Muscle of back (tissue), 11 donors: ENCODE results near the gene PRKAR1B. TPM values are rescaled to one million over a fixed set of nuclear protein-coding genes. Genes with fewer than 3 reads are reported as not detected.

ENCODE experiments used
- DNase-seq, 3 donors: peaks; one replicate each; pipeline versions ENCODE4 v3.0.0 to v3.0.0-alpha.2; 2013
- polyA plus RNA-seq, 10 donors: library from polyadenylated mRNA; unstranded; fragments of 120-200 nt; gene quantifications; one replicate each; pipeline ENCODE4 v1.2.1, GENCODE V29; 2013; ENCODE audit not compliant: insufficient read length in 10 of 10

PRKAR1B gene
- polyA plus RNA-seq, 10 donors: 18.4 to 39.6 (median 27.5) TPM

- no peak for DNase-seq
Measured at GRCh38 chr7:512541-513311, 214.4 kb downstream of the PRKAR1B start.

GRCh38 chr7:512146-512510, 215.0 kb downstream of the PRKAR1B start:
- DNase-seq: no peak

GRCh38 chr7:511476-512145, 215.5 kb downstream of the PRKAR1B start:
- no peak for DNase-seq

- no peak for DNase-seq
Measured at GRCh38 chr7:510782-511281, 216.2 kb downstream of the PRKAR1B start.

- no peak for DNase-seq
Measured at GRCh38 chr7:510131-510481, 217.0 kb downstream of the PRKAR1B start.

GRCh38 chr7:509426-510130, 217.5 kb downstream of the PRKAR1B start:
- peak in 1 of 3 donors; percentile 29 for DNase-seq

GRCh38 chr7:508461-509170, 218.5 kb downstream of the PRKAR1B start:
- no peak for DNase-seq

- DNase-seq: no peak
Measured at GRCh38 chr7:507623-508300, 219.3 kb downstream of the PRKAR1B start.

- no peak for DNase-seq
Measured at GRCh38 chr7:506921-507622, 220.0 kb downstream of the PRKAR1B start.

GRCh38 chr7:506391-506831, 220.7 kb downstream of the PRKAR1B start:
- DNase-seq: no peak

GRCh38 chr7:505171-505570, 221.9 kb downstream of the PRKAR1B start:
- DNase-seq: no peak

- no peak for DNase-seq
Measured at GRCh38 chr7:504221-505111, 222.6 kb downstream of the PRKAR1B start.

- peak in 1 of 3 donors; percentile 68 for DNase-seq
Measured at GRCh38 chr7:503575-504111, 223.4 kb downstream of the PRKAR1B start.

GRCh38 chr7:502296-502695, 224.8 kb downstream of the PRKAR1B start:
- DNase-seq: no peak

GRCh38 chr7:501526-501925, 225.6 kb downstream of the PRKAR1B start:
- DNase-seq: no peak

GRCh38 chr7:500521-501420, 226.3 kb downstream of the PRKAR1B start:
- no peak for DNase-seq

GRCh38 chr7:499853-500485, 227.1 kb downstream of the PRKAR1B start:
- no peak for DNase-seq
